HG03025 (cell line): ENCODE data around the gene EOLA1.
"Not testable (repeated sequence)": the region's sequence is repeated elsewhere in the genome, so short reads cannot be mapped to it uniquely, and the experiment has no call there.

Experiments
- ATAC-seq: cut with Tn5 transposase; IDR thresholded peaks from one replicate; pipeline ENCODE4 v1.9.1; 2021; ENCODE audit warnings: mild to moderate bottlenecking, moderate library complexity; ENCODE audit not compliant: unreplicated experiment, low FRiP score

The EOLA1 gene

GRCh38 chrX:149585631-149586030 lies 44.8 kb downstream of the EOLA1 start:
- ATAC-seq: not testable (repeated sequence)

GRCh38 chrX:149587359-149587758 lies 46.5 kb downstream of the EOLA1 start, which contains the start of gene MAGEA9B:
MAGEA9B (minus strand) TSS chrX:149587459; CDS start chrX:149583179, 4,280 bp downstream.
- ATAC-seq: not testable (repeated sequence)

- not testable (repeated sequence) for ATAC-seq
Observed at GRCh38 chrX:149590993-149591392, 50.2 kb downstream of the EOLA1 start.

- ATAC-seq: not testable (repeated sequence)
Observed at GRCh38 chrX:149595214-149595613, 54.4 kb downstream of the EOLA1 start, which contains the start of gene HSFX2. HSFX2 (minus strand) TSS chrX:149595314; CDS start chrX:149594700, 614 bp downstream.

GRCh38 chrX:149595943-149596342 lies 55.1 kb downstream of the EOLA1 start:
- ATAC-seq: not testable (repeated sequence)
